ENCODE results near the gene CAMK2G. TPM values are rescaled to one million over a fixed set of nuclear protein-coding genes. Genes with fewer than 3 reads are reported as not detected.

CAMK2G gene
- polyA plus RNA-seq, 4 donors, result 20.0 to 32.1 (median 22.8) TPM

- DNase-seq (ENCODE audit: low read depth in 4 of 4, low spot score in 3 of 4), result no peak
These were observed 9.7 kb upstream of the CAMK2G start for GRCh38 chr10:73884017-73884416.

DNA sequence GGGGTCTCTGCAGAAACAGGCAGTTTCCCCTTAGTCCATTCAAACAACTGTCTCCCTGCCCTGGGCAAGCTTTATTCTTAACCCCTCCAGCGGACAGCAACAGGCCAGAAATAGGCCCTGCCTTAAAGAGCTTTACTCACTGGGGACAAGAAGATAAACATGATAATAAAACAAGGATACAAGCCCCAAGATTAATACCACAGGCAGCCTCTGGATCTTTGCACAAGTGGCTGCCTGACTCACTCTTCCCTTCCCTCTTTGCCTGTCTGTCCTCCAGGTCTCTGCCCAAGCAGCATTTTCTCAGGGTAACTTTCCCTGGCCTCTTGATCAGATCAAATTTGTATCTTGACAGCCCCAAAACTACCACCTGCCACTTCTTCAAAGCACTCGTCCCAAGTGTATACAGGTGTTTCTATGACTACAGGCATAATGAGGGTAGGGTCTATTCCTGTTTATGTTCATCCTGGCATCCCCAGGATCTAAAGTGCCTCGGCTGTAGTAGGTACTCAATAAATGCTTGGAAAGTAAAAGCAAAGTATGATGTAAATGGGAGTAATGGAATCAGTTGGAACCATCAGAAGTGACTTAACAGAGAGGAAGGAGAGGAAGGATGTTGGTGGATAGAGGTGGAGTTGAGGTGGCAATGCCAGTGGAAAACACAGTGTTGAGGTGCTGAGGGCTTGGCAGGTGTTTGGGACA is 7.0 kb upstream of the CAMK2G start:
- no peak for DNase-seq (ENCODE audit: low read depth in 4 of 4, low spot score in 3 of 4)

GRCh38 chr10:73879296-73880173 is 5.2 kb upstream of the CAMK2G start:
- DNase-seq (ENCODE audit: low read depth in 4 of 4, low spot score in 3 of 4), result peak in 1 of 4 donors; percentile 56

DNA sequence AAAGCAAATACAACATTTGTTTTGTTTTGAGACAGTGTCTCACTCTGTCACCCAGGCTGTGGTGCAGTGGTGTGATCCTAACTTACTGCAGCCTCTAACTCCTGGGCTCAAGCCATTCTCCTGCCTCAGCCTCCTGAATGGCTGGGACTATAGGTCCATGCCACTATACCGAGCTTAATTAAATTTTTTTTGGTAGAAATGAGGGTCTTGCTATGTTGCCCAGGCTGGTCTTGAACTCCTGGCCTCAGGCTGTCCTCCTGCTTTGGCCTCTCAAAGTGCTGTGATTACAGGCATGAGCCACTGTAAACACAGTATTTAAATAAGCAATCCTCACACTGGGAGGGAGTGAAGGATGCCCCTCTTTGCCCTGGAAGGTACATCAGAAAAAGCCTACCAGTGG is 4.0 kb upstream of the CAMK2G start:
- no peak for DNase-seq (ENCODE audit: low read depth in 4 of 4, low spot score in 3 of 4)

DNA sequence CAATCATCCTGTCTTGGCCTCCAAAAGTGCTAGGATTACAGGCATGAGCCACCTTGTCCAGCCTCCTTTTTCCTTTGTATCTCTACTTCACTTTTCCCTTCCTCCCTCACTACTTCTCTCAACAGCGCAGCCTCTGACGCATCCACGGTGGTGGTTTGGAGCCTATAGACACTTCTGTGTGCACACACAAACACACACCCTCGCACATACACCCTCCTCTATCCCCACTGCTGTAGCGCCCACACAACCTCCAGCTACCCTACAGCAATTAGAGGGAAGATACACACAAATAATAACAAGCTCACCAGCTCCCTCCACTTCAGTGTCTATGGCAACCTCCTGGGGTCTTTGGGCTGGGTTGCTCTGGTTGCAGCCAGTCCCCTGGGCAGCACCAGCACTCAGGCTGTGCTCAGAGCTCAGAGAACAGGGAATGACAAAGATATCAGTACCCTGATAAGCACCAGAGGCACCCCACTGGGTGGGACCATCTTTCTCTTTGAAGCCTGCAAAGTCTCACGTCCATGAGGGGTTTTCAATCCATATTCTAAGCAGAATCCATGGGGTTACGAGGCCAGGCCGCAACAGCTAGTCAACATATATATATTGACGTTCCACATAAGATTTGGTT is 3.3 kb upstream of the CAMK2G start:
- DNase-seq (ENCODE audit: low read depth in 4 of 4, low spot score in 3 of 4), result no peak

GRCh38 chr10:73876971-73877370 is 2.6 kb upstream of the CAMK2G start:
- no peak for DNase-seq (ENCODE audit: low read depth in 4 of 4, low spot score in 3 of 4)

DNA sequence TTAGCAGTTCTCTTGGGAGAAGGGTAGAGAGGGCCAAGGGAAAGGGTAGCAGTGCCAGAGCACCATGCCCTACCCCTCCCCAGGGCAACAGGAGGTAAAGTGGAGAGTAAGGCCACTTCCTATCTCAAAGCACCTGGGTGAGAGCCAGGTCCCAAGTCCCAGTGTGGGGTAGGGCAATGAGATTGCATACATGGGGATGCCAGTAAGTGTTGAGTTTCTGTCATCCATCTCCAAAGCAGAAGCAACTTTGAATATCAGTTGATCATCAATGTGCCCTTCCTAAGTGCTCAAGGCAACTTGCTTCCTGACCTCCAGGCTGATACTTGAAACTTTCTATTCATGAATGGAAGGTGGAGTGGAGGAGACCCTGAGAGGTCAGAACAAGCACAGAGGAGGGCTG is 2.2 kb upstream of the CAMK2G start:
- DNase-seq (ENCODE audit: low read depth in 4 of 4, low spot score in 3 of 4), result no peak

DNA sequence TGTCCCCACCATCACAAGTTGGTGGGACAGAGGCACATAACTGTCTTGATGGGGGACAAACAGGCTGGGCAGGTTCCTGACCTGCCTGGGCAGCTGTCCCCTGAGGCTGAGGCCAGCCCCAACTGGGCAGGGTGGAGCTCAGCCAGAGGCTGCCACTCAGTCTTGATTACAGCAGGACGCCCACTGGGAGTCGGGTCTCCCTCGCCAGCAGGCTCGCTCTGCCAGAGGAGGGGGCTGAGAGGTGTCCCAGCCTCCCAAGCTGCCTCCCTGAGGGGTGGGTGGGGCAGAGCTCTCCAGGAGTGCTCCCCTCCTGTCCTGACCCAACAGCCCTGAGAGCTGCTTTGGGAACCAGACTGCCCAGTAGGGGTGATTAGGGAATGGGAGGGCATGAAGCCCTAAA is 1.8 kb upstream of the CAMK2G start:
- no peak for DNase-seq (ENCODE audit: low read depth in 4 of 4, low spot score in 3 of 4)

DNA sequence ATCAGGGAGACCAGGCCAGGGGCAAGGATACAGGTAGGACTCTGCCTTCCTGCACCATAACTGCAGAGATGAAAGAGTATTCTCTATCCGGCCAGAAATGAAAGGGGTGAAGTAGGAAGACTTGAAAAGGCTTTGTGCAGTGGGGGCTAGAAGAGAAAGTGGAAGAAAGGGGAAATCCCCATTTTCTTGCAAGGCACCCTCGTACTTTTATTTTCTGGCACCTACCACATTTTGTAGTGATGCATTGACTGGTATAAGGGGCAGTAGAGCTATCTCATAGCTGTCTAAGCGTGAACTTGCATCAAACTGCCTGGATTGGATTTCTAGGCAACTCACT is 752 bp upstream of the CAMK2G start:
- DNase-seq (ENCODE audit: low read depth in 4 of 4, low spot score in 3 of 4), result no peak

- DNase-seq (ENCODE audit: low read depth in 4 of 4, low spot score in 3 of 4), result no peak
These were observed 528 bp downstream of the CAMK2G start for GRCh38 chr10:73873838-73874215.

DNA sequence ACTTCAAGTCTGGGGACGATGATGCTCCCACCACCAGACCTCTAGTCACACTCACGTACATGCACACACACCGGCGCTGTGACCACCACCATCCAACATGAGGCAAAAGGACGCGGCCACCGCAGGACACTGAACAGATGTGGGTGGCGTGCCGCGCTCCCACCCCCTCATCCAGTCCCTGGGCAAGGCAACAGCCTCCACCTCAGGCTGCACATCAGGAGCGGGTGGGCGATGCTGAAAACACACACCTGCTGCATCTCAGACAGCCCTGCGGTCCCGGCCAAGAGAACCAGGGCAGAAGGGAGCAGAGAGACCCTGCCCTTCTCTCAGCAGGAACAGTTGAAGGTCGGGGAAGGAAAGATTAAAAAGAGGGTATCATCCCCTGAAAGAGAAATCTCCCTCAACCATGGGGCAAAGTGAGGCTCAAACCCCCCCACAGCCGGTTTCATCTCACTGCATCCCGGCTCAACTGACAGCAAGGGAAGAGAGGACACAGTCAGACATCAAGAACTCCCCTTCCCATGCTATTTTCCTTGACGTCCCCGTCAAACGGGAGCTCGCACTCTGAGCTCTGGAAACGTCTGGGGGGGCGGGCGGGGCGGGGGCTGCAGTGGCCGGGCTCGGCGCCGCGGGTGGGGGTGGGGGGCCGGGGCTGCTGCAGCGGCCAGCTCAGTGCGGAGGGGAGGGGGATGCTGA is 1.1 kb downstream of the CAMK2G start:
- DNase-seq (ENCODE audit: low read depth in 4 of 4, low spot score in 3 of 4), result no peak

GRCh38 chr10:73872190-73872710 is 2.1 kb downstream of the CAMK2G start:
- no peak for DNase-seq (ENCODE audit: low read depth in 4 of 4, low spot score in 3 of 4)

DNA sequence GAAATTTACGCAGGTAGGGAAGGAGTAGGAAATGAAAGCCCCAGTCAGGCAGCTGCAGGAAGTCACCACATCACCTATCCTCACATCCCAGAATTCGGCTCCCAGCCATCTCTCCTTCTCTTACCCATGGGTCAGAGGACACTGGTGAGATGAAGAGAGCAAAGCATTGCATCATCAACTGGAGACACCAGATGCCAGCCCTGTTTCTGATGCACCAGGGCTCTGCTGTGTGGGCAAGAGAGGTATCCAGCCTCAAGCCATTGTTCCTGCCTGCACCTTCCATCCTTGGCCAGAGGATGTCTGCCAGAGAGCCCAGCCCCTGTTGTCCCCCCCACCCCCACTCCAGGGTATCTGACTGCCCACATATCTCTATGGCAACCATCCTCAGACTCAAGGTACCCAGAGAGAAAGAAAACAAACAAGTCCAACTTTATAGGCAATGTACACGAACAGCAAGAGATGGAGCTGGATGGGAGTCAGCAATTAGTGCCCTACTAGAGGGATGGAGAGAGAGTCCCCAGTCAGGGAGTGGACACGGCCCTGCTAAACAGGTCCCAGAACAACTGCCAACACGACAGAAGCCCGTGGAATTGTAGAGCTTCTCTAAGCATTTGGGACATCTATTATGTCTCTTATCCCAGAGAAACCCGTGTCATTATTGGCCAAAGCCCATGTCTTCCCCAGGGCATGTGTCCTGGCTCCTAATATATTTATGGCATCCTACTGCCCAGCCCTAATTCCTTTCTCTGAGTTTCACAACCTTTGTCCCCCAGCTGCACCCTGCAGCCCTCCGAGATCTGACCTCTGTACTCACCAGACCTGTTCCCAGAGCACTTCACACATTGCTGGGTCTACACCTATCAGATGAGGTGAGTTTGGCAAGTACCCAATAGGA is 2.8 kb downstream of the CAMK2G start:
- DNase-seq (ENCODE audit: low read depth in 4 of 4, low spot score in 3 of 4), result no peak

DNA sequence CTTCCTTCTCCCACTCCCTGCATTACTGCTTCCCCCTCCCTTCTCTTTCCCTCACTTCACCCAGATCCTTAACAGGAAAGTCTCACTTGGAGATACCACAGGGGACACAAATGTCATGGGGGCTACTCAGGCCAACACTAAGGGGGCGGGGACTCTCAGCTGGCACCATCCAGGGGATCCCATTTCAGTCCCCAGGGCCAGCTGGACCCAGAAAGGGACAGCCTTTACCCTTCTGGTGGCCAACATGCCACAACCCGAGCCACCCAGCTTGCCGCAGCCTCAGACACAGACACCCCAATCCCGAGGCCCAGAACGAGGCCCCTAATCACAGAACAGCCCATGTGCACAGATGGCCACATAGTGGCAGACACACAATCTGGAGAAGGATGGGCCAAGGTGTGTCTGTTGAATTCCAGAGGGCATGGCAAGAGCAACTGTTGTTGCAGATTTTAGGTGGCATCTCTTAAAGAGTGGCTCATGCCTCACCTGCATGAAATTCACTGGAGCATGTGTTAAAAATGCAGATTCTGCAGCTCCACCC is 5.6 kb downstream of the CAMK2G start:
- no peak for DNase-seq (ENCODE audit: low read depth in 4 of 4, low spot score in 3 of 4)

DNA sequence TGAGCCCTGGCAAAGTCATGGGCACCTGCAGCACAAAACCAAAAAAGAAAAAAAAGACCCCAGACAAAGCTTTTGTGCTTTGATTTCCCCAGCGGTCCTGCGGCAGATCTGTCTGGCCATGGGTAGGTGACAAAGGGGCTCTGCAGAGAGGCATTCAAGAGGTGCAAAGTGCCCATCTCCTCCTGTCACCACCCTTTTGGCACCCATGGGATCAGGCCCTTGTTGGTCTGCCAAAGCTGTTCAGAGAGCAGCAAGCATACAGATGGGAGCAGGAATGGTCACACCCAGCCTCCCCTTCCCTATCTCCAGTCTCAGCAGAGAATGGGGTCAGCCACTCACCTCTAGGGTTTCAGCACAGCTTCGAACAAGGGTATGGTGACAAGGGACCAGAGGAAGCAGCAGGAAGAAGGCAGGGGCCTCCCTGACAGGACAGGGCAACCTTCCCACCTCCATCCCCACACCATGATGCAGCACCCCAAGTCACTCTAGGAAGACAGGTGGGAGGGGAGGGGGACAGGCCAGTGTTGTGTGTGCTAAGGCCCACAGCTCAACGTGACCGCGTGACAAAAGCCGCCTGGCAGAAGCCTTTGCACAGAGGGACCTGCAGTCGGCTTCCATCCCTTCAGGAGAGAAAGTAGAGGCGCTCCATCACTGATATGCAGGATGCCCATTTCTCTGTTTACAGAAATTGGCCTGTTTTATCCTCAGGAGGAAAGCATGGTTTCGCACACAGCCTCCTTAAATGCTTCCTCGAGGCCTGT is 6.3 kb downstream of the CAMK2G start:
- no peak for DNase-seq (ENCODE audit: low read depth in 4 of 4, low spot score in 3 of 4)

DNA sequence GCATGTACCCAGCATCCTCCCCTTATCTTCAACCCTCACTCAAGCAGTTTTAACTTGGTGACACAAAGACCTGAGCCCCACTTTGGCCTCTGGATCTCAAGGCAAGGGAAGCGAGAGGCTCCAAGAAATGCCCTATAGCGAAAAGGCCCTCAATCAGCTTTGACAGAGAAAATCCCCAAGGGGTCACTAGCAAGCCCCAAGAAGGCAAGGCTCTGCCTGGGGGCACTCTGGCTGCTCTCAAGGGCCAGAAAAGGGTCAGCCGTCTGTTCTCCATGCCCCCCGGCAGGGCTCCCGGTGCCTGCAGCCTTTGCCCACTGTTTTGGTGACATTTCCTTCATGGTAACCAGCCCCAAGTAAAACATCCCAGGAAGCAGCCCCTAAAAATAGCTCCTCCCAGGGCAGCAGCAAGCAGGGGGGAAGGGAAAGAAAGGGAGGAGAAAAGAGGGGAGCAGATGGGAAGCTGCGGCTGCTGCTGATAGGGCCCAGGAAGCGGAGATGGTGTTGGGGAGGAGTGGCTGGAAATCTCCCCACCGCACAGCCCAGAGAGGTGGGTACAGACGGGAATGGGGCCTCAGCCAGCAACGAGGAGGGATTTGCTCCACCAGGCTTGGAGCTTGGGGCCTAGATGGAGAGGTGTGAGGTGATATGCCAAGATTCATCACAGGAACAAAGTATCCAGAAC is 7.1 kb downstream of the CAMK2G start:
- no peak for DNase-seq (ENCODE audit: low read depth in 4 of 4, low spot score in 3 of 4)

DNA sequence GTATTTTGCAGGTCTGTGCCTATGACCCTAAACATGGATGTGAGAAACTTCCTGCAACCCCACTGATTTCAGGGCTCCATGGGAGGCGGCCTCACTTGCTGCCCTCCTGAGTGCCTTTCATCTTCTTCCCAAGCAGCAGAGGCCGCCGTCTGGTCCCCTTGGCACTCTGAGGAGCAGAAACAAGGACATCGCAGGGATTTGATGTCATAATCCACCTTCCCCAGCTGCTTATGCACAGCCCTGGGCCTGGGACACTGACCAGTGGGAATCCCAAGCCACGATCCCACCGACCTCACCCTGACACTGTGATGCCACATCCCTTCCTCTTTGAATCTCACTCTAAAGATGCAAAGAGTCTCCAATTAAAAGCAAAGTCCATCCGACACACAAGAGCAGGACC is 7.7 kb downstream of the CAMK2G start:
- DNase-seq (ENCODE audit: low read depth in 4 of 4, low spot score in 3 of 4), result no peak

Data from left renal pelvis (tissue), 4 donors.